ENCODE measurements around the gene RTF1. TPM values are rescaled to one million over a fixed set of nuclear protein-coding genes. Genes with fewer than 3 reads are reported as not detected.

RTF1 gene
- total RNA-seq, 1 donor from 2014 or later, result 27.1 TPM

DNA sequence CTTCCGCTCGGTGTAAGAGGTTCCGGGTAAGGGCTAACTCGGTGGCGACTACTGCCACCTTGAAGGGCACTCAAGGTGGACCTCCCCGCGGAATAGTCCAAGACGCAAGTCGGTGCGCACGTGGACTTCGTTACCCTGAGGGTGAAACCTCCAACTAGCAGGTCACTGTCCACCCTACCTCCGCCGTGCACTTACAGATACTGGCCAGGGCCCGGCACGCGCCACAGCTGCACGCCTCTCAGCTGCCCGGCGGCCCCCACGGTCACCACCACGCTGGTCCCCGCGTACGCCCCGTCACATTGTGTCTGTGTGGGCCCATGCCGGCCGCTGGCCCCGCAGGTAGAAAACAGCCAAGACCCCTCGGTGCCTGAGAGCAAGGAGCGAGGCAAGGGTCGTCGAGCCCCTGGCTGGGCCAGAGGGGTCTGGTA, 95.6 kb downstream of the RTF1 start:
- Histone ChIP-seq H3K27me3 (ENCODE audit: low read depth) (peaks cover 36% of the 10 kb centered on the region), H3K36me3 (no peaks in the 10 kb centered on the region), H3K9me3 (no peaks in the 10 kb centered on the region), H3K4me1 (peaks cover 30% of the 10 kb centered on the region), H3K27ac (peak overlapping the region; percentile 51), H3K4me3 (peak overlapping the region; percentile 56)
- TF ChIP-seq CTCF (IDR thresholded peaks at IDR 0.05), result no peak
- ATAC-seq (peak; percentile 15 to 34), DNase-seq (no peak)
- intact Hi-C loops (cut with DNase I), result no loop called here

DNA sequence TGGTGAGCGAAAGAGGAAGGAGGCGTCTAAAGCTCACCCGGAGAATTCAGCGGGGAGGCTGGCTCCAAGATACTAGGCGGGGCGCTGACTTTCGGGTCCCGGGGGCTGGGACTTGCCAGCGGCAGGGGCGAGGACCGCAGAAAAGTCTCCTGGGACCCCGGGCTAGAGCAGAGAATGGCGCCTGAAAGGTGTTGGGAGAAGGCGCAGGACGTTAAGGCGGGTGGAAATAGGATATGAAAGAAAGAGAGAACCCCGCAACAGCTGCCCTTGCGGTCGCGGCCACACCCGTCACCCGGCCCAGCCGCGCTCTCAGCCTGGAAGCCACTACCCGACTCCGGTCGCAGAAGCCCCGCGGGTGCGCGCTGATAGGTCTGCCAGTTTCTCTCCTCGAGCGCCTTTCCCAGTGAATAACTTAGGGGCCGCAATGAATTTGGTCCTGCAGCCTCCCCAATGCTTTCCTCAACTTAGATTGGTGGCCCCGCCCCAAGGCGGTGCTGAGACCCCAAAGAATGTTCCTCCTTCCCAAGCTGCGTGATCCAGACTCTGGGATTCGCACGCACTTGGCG, 96.1 kb downstream of the RTF1 start:
- H3K27me3 ChIP-seq (ENCODE audit: low read depth), result peaks cover 36% of the 10 kb centered on the region
- H3K9me3 ChIP-seq, result no peaks in the 10 kb centered on the region
- peak overlapping the region; percentile 51 for H3K27ac ChIP-seq
- H3K4me3 ChIP-seq, result peak overlapping the region; percentile 56
- peaks cover 30% of the 10 kb centered on the region for H3K4me1 ChIP-seq
- ATAC-seq (peak; percentile 53 to 60), DNase-seq (no peak)
- TF ChIP-seq CTCF (IDR thresholded peaks at IDR 0.05), result no peak
- intact Hi-C loops (cut with DNase I), result no loop called here
- no peaks in the 10 kb centered on the region for H3K36me3 ChIP-seq

DNA sequence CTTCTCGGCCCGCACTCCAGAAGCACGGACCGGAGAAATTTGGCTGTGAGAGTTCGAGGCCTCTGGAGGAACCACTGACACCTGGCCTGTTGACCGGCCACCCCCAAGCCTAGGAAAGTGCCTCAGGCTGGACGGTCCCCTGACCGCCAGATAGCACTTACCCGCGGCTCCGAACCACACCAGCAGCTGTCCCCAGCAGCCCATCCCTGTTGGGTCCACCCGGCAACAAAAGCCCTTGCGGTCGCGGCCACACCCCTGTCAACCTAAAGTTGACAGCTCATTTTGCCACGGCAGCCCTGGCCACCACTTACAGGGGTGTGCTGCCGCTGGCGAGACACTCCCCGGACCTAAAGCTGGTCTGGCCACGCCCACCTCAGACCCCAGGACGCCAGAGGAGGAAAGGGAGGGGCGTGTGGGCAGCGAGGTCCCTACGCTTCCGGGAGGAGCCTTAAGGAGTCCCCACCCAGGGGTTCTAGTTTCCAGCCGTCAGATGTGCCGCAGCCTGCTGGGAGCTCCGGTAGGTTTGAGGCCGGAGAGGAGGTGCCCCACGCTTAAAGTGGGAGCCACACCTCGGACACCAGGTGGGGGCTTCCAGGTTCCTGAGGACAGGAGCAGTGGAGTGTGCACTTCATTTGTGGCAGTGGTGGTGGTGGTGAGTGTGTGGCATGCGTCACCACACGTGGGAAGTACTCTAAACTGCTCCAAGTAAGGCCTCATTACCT, 96.8 kb downstream of the RTF1 start, which contains the start of gene LTK:
LTK (minus strand) TSS at position 322 of the 722 bp plus-strand sequence; CDS start at position 204, 118 bp downstream.
- peak; percentile 62 for DNase-seq
- H3K9me3 ChIP-seq, result no peaks in the 10 kb centered on the region
- no peak for TF ChIP-seq CTCF (IDR thresholded peaks at IDR 0.05)
- H3K36me3 ChIP-seq, result no peaks in the 10 kb centered on the region
- peak; percentile 27 to 41 for ATAC-seq
- peak within 1 kb of the TSS; percentile 56 for H3K4me3 ChIP-seq
- H3K27ac ChIP-seq, result peak within 1 kb of the TSS; percentile 51
- intact Hi-C loops (cut with DNase I), result no loop called here
- H3K27me3 ChIP-seq (ENCODE audit: low read depth), result peaks cover 36% of the 10 kb centered on the region
- H3K4me1 ChIP-seq, result peaks cover 30% of the 10 kb centered on the region

DNA sequence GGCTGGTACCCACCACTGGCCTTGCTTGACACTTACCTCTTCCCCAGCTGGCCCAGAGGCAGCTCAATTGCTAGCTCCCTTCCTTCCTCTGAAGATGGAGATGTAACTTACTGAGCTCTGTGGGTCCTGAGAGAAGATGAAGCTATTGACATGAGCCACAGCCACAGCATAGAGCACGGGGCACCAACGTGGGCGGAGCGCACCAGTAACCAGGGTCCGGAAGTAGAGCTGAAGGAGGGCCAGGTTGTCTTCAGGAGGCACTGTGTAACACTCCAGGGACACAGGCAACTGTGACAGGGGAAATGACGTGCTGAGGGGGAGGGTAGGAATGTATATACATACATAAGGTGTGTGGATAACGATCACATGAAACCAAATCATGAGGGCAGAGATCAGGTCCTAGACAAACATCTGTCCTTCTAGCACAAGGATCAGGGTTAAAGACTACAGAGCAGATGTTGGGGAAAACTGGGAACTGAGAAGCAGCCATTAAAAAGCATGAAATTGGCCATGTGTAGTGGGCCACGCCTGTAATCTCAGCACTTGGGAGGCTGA, 101.1 kb downstream of the RTF1 start:
- no peak overlapping the region for H3K27ac ChIP-seq
- intact Hi-C loops (cut with DNase I), result no loop called here
- peaks cover 9% of the 10 kb centered on the region for H3K27me3 ChIP-seq (ENCODE audit: low read depth)
- no peaks in the 10 kb centered on the region for H3K9me3 ChIP-seq
- ATAC-seq, result no peak
- no peak overlapping the region for H3K4me3 ChIP-seq
- peaks cover 14% of the 10 kb centered on the region for H3K4me1 ChIP-seq
- no peak for DNase-seq
- TF ChIP-seq CTCF (IDR thresholded peaks at IDR 0.05), result no peak
- peaks cover 7% of the 10 kb centered on the region for H3K36me3 ChIP-seq

- Histone ChIP-seq H3K27ac (no peak overlapping the region), H3K4me3 (no peak overlapping the region), H3K36me3 (peaks cover 19% of the 10 kb centered on the region), H3K4me1 (no peaks in the 10 kb centered on the region), H3K27me3 (ENCODE audit: low read depth) (no peaks in the 10 kb centered on the region), H3K9me3 (no peaks in the 10 kb centered on the region)
- TF ChIP-seq CTCF (IDR thresholded peaks at IDR 0.05), result no peak
- ATAC-seq (peak in 1 of 2 donors; percentile 24), DNase-seq (no peak)
- intact Hi-C loops (cut with DNase I), result no loop called here
These were observed 103.7 kb downstream of the RTF1 start for GRCh38 chr15:41520636-41521035.

Data from lower lobe of right lung (tissue), 2 donors.